HCEC 1CT (cell line): Measurements from ENCODE around the gene ZNF710.

Source experiments
- DNase-seq: peaks from one replicate; pipeline ENCODE4 v3.0.0-alpha.2; 2017

Gene ZNF710

GRCh38 chr15:89993349-89993748 is 7.8 kb upstream of the ZNF710 start:
- no peak for DNase-seq

- DNase-seq: no peak
Observed at GRCh38 chr15:89997079-89997478, 4.0 kb upstream of the ZNF710 start.

- DNase-seq: peak; percentile 81
Observed at GRCh38 chr15:89998141-89998661, 2.9 kb upstream of the ZNF710 start.

GRCh38 chr15:89998923-89999675 is 2.0 kb upstream of the ZNF710 start:
- DNase-seq: no peak

- peak; percentile 43 for DNase-seq
Observed at GRCh38 chr15:89999676-90000185, 1.4 kb upstream of the ZNF710 start.

- DNase-seq: peak; percentile 15
Observed at GRCh38 chr15:90000186-90001001, 730 bp upstream of the ZNF710 start.

GRCh38 chr15:90001683-90002427 is 731 bp downstream of the ZNF710 start:
- DNase-seq: peak; percentile 60

- DNase-seq: peak; percentile 35
Observed at GRCh38 chr15:90002428-90002844, 1.3 kb downstream of the ZNF710 start.

GRCh38 chr15:90003736-90004135 is 2.6 kb downstream of the ZNF710 start:
- DNase-seq: no peak

- peak; percentile 16 for DNase-seq
Observed at GRCh38 chr15:90004252-90004651, 3.1 kb downstream of the ZNF710 start.

- peak; percentile 99 for DNase-seq
Observed at GRCh38 chr15:90004671-90005070, 3.5 kb downstream of the ZNF710 start.

- DNase-seq: no peak
Observed at GRCh38 chr15:90006217-90007075, 5.3 kb downstream of the ZNF710 start.

GRCh38 chr15:90007076-90007460 is 5.9 kb downstream of the ZNF710 start:
- no peak for DNase-seq

GRCh38 chr15:90008607-90009006 is 7.5 kb downstream of the ZNF710 start:
- no peak for DNase-seq

GRCh38 chr15:90009301-90010022 is 8.3 kb downstream of the ZNF710 start:
- DNase-seq: no peak

- DNase-seq: no peak
Observed at GRCh38 chr15:90011705-90012104, 10.6 kb downstream of the ZNF710 start.

GRCh38 chr15:90013503-90013937 is 12.4 kb downstream of the ZNF710 start:
- no peak for DNase-seq

- no peak for DNase-seq
Observed at GRCh38 chr15:90015294-90015693, 14.2 kb downstream of the ZNF710 start.

- DNase-seq: no peak
Observed at GRCh38 chr15:90015749-90016148, 14.6 kb downstream of the ZNF710 start.

GRCh38 chr15:90016721-90017120 is 15.6 kb downstream of the ZNF710 start:
- no peak for DNase-seq

- no peak for DNase-seq
Observed at GRCh38 chr15:90018216-90018831, 17.2 kb downstream of the ZNF710 start.
